ENCODE data around the gene COQ9. TPM values are rescaled to one million over a fixed set of nuclear protein-coding genes. Genes with fewer than 3 reads are reported as not detected.

Gene COQ9
- total RNA-seq, 1 experiment from 2014 or later: 62.7 TPM

DNA sequence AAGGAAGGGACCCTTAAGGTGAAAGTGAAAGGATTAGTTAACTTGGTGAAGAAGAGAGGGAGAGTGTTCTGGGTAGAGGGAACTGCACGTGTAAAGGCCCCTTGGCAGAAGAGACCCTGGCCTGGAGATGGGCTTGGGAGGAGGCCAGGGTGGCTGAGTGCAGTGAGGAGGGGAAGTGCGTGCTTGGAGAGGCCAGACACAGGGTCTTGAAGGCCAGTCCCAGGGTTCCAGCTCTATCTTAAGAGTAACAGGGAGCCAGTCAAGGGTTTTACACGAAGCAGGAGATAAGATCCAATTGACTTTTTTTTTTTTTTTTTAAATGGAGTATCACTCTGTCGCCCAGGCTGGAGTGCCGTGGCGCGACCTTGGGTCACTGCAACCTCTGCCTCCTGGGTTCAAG is 54.2 kb downstream of the COQ9 start:
- Histone ChIP-seq H3K36me3 (ENCODE audit: control insufficient read depth in 1 of 2, insufficient read depth in 2 of 2, low read length in 2 of 2) (no peaks in the 10 kb centered on the region), H3K27ac (ENCODE audit: low read depth, low read length) (no peak overlapping the region), H3K9me2 (ENCODE audit: insufficient read depth) (no peaks in the 10 kb centered on the region), H3K27me3 (ENCODE audit: insufficient read depth, low read length) (no peaks in the 10 kb centered on the region), H3K4me1 (ENCODE audit: control insufficient read depth in 1 of 2, insufficient read depth in 2 of 2, low read length in 2 of 2) (no peaks in the 10 kb centered on the region), H3K9ac (ENCODE audit: low read length) (no peak overlapping the region), H3K9me3 (ENCODE audit: control insufficient read depth in 1 of 2, insufficient read depth in 1 of 2, low read depth in 1 of 2, low read length in 2 of 2) (no peaks in the 10 kb centered on the region), H2AFZ (ENCODE audit: low read depth, low read length, poor library complexity, severe bottlenecking) (no peak overlapping the region), H3K4me2 (ENCODE audit: low read length) (no peak overlapping the region), H4K20me1 (ENCODE audit: insufficient read depth) (no peaks in the 10 kb centered on the region), H3K79me2 (ENCODE audit: insufficient read depth, low read length) (no peaks in the 10 kb centered on the region), H3K4me3 (replicated peaks in 1 of 2; ENCODE audit: low read depth in 1 of 2, low read length in 2 of 2) (no peak overlapping the region)
- no TSS peak for BruUV-seq (replicated peaks)
- intact Hi-C loops (cut with micrococcal nuclease): no loop called here
- ATAC-seq: no peak
- POLR2A ChIA-PET: no interaction called here
- TF ChIP-seq SRF (IDR thresholded peaks at IDR 0.05; ENCODE audit: low read depth) (no peak), YY1 (IDR thresholded peaks at IDR 0.05; ENCODE audit: extremely low read depth, insufficient replicate concordance, low read depth, low read length) (no peak), SIN3A (IDR thresholded peaks at IDR 0.05; ENCODE audit: low read depth) (no peak), EZH2phosphoT487 (IDR thresholded peaks at IDR 0.05; ENCODE audit: borderline replicate concordance) (no peak), EZH2 (IDR thresholded peaks at IDR 0.05) (no peak), ZNF274 (IDR thresholded peaks at IDR 0.05; ENCODE audit: low read depth, low read length) (no peak), ELF1 (IDR thresholded peaks at IDR 0.05; ENCODE audit: borderline replicate concordance, low read depth) (no peak), CEBPB (IDR thresholded peaks at IDR 0.05; ENCODE audit: low read depth) (no peak), REST (IDR thresholded peaks at IDR 0.05; ENCODE audit: low read depth) (no peak), POLR2A (IDR thresholded peaks at IDR 0.05; ENCODE audit: borderline replicate concordance, extremely low read depth, insufficient read depth, insufficient read length) (no peak), RAD21 (IDR thresholded peaks at IDR 0.05; ENCODE audit: low read depth) (no peak), TCF7L2 (IDR thresholded peaks at IDR 0.05; ENCODE audit: borderline replicate concordance, extremely low read depth, insufficient read depth, insufficient read length) (no peak), CBX3 (IDR thresholded peaks at IDR 0.05; ENCODE audit: low read depth) (no peak), POLR2AphosphoS5 (IDR thresholded peaks at IDR 0.05; ENCODE audit: low read depth, low read length) (no peak)
- TF ChIP-seq, protein P1, sequence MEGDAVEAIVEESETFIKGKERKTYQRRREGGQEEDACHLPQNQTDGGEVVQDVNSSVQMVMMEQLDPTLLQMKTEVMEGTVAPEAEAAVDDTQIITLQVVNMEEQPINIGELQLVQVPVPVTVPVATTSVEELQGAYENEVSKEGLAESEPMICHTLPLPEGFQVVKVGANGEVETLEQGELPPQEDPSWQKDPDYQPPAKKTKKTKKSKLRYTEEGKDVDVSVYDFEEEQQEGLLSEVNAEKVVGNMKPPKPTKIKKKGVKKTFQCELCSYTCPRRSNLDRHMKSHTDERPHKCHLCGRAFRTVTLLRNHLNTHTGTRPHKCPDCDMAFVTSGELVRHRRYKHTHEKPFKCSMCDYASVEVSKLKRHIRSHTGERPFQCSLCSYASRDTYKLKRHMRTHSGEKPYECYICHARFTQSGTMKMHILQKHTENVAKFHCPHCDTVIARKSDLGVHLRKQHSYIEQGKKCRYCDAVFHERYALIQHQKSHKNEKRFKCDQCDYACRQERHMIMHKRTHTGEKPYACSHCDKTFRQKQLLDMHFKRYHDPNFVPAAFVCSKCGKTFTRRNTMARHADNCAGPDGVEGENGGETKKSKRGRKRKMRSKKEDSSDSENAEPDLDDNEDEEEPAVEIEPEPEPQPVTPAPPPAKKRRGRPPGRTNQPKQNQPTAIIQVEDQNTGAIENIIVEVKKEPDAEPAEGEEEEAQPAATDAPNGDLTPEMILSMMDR (IDR thresholded peaks at IDR 0.05 in 2 of 3, conservative IDR thresholded peaks at IDR 0.05 in 1 of 3; ENCODE audit: borderline replicate concordance in 1 of 3, insufficient read depth in 1 of 3, low read depth in 2 of 3, low read length in 2 of 3): no peak
- CTCF ChIA-PET: no interaction called here
- no peak for DNase-seq (ENCODE audit: low read depth, low spot score)
- RAD21 ChIA-PET (ENCODE audit: low non-redundant PET in 1 of 2, low total read pairs in 2 of 2, uncharacterized antibody in 2 of 2, unreplicated experiment in 2 of 2): no interaction called here
